HG03354 (cell line): ENCODE data around the gene GMDS.

Experiments used
- ATAC-seq: cut with Tn5 transposase; IDR thresholded peaks from one replicate; pipeline ENCODE4 v1.9.1; 2021; ENCODE audit warnings: mild to moderate bottlenecking; ENCODE audit not compliant: unreplicated experiment, poor library complexity, severe bottlenecking

Gene GMDS

GRCh38 chr6:2116496-2116895 is 128.9 kb downstream of the GMDS start:
- no peak for ATAC-seq

GRCh38 chr6:2114100-2114499 is 131.3 kb downstream of the GMDS start:
- ATAC-seq, result no peak

- ATAC-seq, result peak; percentile 51
Observed at GRCh38 chr6:2111162-2111677, 134.2 kb downstream of the GMDS start.

GRCh38 chr6:2110504-2110903 is 134.9 kb downstream of the GMDS start:
- peak; percentile 66 for ATAC-seq

GRCh38 chr6:2109796-2110195 is 135.6 kb downstream of the GMDS start:
- ATAC-seq, result no peak

GRCh38 chr6:2108700-2109306 is 136.6 kb downstream of the GMDS start:
- ATAC-seq, result no peak

GRCh38 chr6:2104524-2104880 is 140.9 kb downstream of the GMDS start:
- ATAC-seq, result no peak

GRCh38 chr6:2103765-2104523 is 141.5 kb downstream of the GMDS start:
- no peak for ATAC-seq

- no peak for ATAC-seq
Observed at GRCh38 chr6:2102966-2103365, 142.4 kb downstream of the GMDS start.

GRCh38 chr6:2102316-2102883 is 143.0 kb downstream of the GMDS start:
- ATAC-seq, result no peak

- no peak for ATAC-seq
Observed at GRCh38 chr6:2101213-2101612, 144.2 kb downstream of the GMDS start.

- no peak for ATAC-seq
Observed at GRCh38 chr6:2099870-2100269, 145.5 kb downstream of the GMDS start.

- ATAC-seq, result no peak
Observed at GRCh38 chr6:2097464-2097863, 147.9 kb downstream of the GMDS start.

- ATAC-seq, result no peak
Observed at GRCh38 chr6:2094642-2095041, 150.8 kb downstream of the GMDS start.

- no peak for ATAC-seq
Observed at GRCh38 chr6:2086326-2086965, 159.0 kb downstream of the GMDS start.

- no peak for ATAC-seq
Observed at GRCh38 chr6:2085657-2086056, 159.7 kb downstream of the GMDS start.

- peak; percentile 76 for ATAC-seq
Observed at GRCh38 chr6:2081155-2082138, 164.0 kb downstream of the GMDS start.

GRCh38 chr6:2078888-2079287 is 166.5 kb downstream of the GMDS start:
- no peak for ATAC-seq

GRCh38 chr6:2077826-2078225 is 167.6 kb downstream of the GMDS start:
- no peak for ATAC-seq
